ENCODE results near the gene GJA4. TPM values are rescaled to one million over a fixed set of nuclear protein-coding genes. Genes with fewer than 3 reads are reported as not detected.

Gene GJA4
- total and polyA plus RNA-seq, 2 of the 8 experiments (the other 6 are each of a cell fraction or from before 2014, with no cell fraction given): 3.2 to 3.9 TPM

GRCh38 chr1:34806396-34806795 is 13.6 kb downstream of the GJA4 start:
- Histone ChIP-seq H3K4me2 (ENCODE audit: insufficient read depth in 1 of 2, low read depth in 2 of 2, low read length in 2 of 2) (no peak overlapping the region), H2AFZ (ENCODE audit: low read length) (no peak overlapping the region), H2BK120ac (replicated peaks; ENCODE audit: low read depth, low read length) (no peak overlapping the region), H3K4ac (replicated peaks; ENCODE audit: insufficient read length, low read depth, low read length) (no peak overlapping the region), H3K27ac (ENCODE audit: low read depth, low read length) (no peak overlapping the region), H3K9ac (replicated peaks in 1 of 4; ENCODE audit: extremely low read depth in 1 of 4, low read depth in 3 of 4, low read length in 3 of 4) (no peak overlapping the region), H3K23me2 (ENCODE audit: low read depth, low read length) (no peaks in the 10 kb centered on the region), H4K20me1 (replicated peaks in 1 of 2; ENCODE audit: control insufficient read depth in 1 of 2, insufficient read depth in 2 of 2, low read length in 2 of 2) (no peaks in the 10 kb centered on the region), H3K18ac (ENCODE audit: extremely low read depth, low read length) (no peak overlapping the region), H3K27me3 (replicated peaks in 1 of 4; ENCODE audit: control insufficient read depth in 3 of 4, extremely low read depth in 1 of 4, insufficient read depth in 3 of 4, low read length in 3 of 4) (no peaks in the 10 kb centered on the region), H4K91ac (replicated peaks; ENCODE audit: insufficient read length, low read length) (no peak overlapping the region), H3K79me1 (ENCODE audit: low read depth, low read length) (no peaks in the 10 kb centered on the region), H3K56ac (replicated peaks; ENCODE audit: insufficient read length, low read depth, low read length) (no peak overlapping the region), H2BK20ac (ENCODE audit: low read length) (no peak overlapping the region), H3K4me3 (ENCODE audit: extremely low read depth in 1 of 4, insufficient read depth in 2 of 4, low read depth in 3 of 4, low read length in 4 of 4) (no peak overlapping the region), H2BK12ac (ENCODE audit: low read depth, low read length) (no peak overlapping the region), H3K36me3 (ENCODE audit: control insufficient read depth in 2 of 4, insufficient read depth in 4 of 4, low read length in 3 of 4) (no peaks in the 10 kb centered on the region), H3K9me3 (ENCODE audit: insufficient read depth in 2 of 2, low read depth in 1 of 2, low read length in 1 of 2) (no peaks in the 10 kb centered on the region), H3K23ac (ENCODE audit: insufficient read length) (no peak overlapping the region), H4K5ac (ENCODE audit: insufficient read length, low read depth, low read length) (no peak overlapping the region), H2BK5ac (ENCODE audit: low read depth, low read length) (no peak overlapping the region), H2AK5ac (ENCODE audit: low read depth, low read length) (no peak overlapping the region), H3K4me1 (replicated peaks in 1 of 4; ENCODE audit: control insufficient read depth in 3 of 4, insufficient read depth in 4 of 4, low read length in 3 of 4) (no peaks in the 10 kb centered on the region), H2BK15ac (ENCODE audit: low read length) (no peak overlapping the region), H3K79me2 (ENCODE audit: control insufficient read depth in 1 of 2, insufficient read depth in 2 of 2, low read length in 2 of 2) (no peaks in the 10 kb centered on the region), H4K8ac (ENCODE audit: extremely low read depth, insufficient read depth, low read length) (no peak overlapping the region), H3K14ac (ENCODE audit: insufficient read length) (no peak overlapping the region)
- CTCF ChIA-PET (ENCODE audit: partially characterized antibody): no interaction called here
- TF ChIP-seq POLR2A (IDR thresholded peaks at IDR 0.05; ENCODE audit: control extremely low read depth in 1 of 2, low read depth in 2 of 2, low read length in 2 of 2) (no peak), YY1 (IDR thresholded peaks at IDR 0.05; ENCODE audit: low read depth, low read length) (no peak), JUN (IDR thresholded peaks at IDR 0.05; ENCODE audit: low read depth, low read length) (no peak), ATF2 (IDR thresholded peaks at IDR 0.05; ENCODE audit: low read length) (no peak), RBBP5 (IDR thresholded peaks at IDR 0.05; ENCODE audit: borderline replicate concordance, low read depth, low read length) (no peak), GTF2F1 (IDR thresholded peaks at IDR 0.05; ENCODE audit: borderline replicate concordance, low read depth, low read length) (no peak), CTCF (IDR thresholded peaks at IDR 0.05; ENCODE audit: control extremely low read depth in 1 of 3, insufficient read depth in 1 of 3, low read depth in 1 of 3, low read length in 3 of 3) (no peak), GABPA (IDR thresholded peaks at IDR 0.05; ENCODE audit: borderline replicate concordance, insufficient read depth, low read length) (no peak), JUND (IDR thresholded peaks at IDR 0.05; ENCODE audit: low read length) (no peak), RNF2 (IDR thresholded peaks at IDR 0.05; ENCODE audit: borderline replicate concordance, low read depth, low read length, missing control alignments, poor library complexity, severe bottlenecking) (no peak)
- DNase-seq (ENCODE audit: low read depth in 1 of 2, low spot score in 2 of 2) (no peak), FAIRE-seq (no peak)
- WGBS, 2 experiments (ENCODE audit: extremely low coverage in 1 of 2, insufficient coverage in 1 of 2, insufficient read length in 1 of 2, insufficient replicate concordance in 2 of 2, low coverage in 1 of 2, low lambda C conversion rate in 2 of 2, missing lambda C conversion rate in 1 of 2): 85% methylated on average over 3 of the region's 3 CpGs; no CpG with 5 or more reads in 1 of the 2 experiments
- POLR2A ChIA-PET (ENCODE audit: partially characterized antibody): no interaction called here
